Gastrocnemius medialis (tissue), 4 donors: ENCODE data around the gene MBD5. TPM values are rescaled to one million over a fixed set of nuclear protein-coding genes. Genes with fewer than 3 reads are reported as not detected.

Source experiments
- ATAC-seq, 2 donors: fragments of 150-250 bp; one replicate each; pipeline ENCODE4 v1.9.1; 2016
- DNase-seq, 2 donors: peaks; one replicate each; pipeline ENCODE4 v3.0.0-alpha.2; 2019
- H3K27ac ChIP-seq, 4 donors: fragments of 200-600 bp; sonication (generic); 1 replicate in 1 of 4; 2 replicates in 3 of 4; pipeline ENCODE4 v1.5.1; 2016 to 2018; ENCODE audit warnings: mild to moderate bottlenecking in 2 of 4, moderate library complexity in 1 of 4
- H3K27me3 ChIP-seq, 3 donors: fragments of 200-600 bp; sonication (generic) in 2 of 3; 1 replicate in 1 of 3; 2 replicates in 2 of 3; pipeline versions ENCODE4 v1.5.1 to v1.6.0; 2016 to 2019; ENCODE audit warnings: mild to moderate bottlenecking in 1 of 3, moderate library complexity in 1 of 3
- H3K36me3 ChIP-seq, 2 donors: fragments of 200-600 bp; sonication (generic) in 1 of 2; one replicate each; pipeline ENCODE4 v1.5.1; 2017 to 2018
- H3K4me1 ChIP-seq, 2 donors: fragments of 200-600 bp; sonication (generic) in 1 of 2; one replicate each; pipeline ENCODE4 v1.5.1; 2016 to 2017; ENCODE audit warnings: mild to moderate bottlenecking in 2 of 2
- H3K4me3 ChIP-seq, 4 donors: fragments of 200-600 bp; sonication (generic) in 3 of 4; 1 replicate in 1 of 4; 2 replicates in 3 of 4; pipeline ENCODE4 v1.5.1; 2016 to 2019; ENCODE audit warnings: mild to moderate bottlenecking in 2 of 4
- H3K9me3 ChIP-seq, 3 donors: fragments of 200-600 bp; sonication (generic) in 2 of 3; 1 replicate in 1 of 3; 2 replicates in 2 of 3; pipeline ENCODE4 v1.5.1; 2016 to 2019
- CTCF ChIP-seq, 5 experiments: fragments of 450-650 bp in 3 of 5; fragments of 200-600 bp in 2 of 5; sonication (generic) in 2 of 5; IDR thresholded peaks in 4 of 5; conservative IDR thresholded peaks in 1 of 5; 1 replicate in 4 of 5; 2 replicates in 1 of 5; pipeline ENCODE4 v1.5.1; 2016 to 2019; ENCODE audit warnings: antibody characterized with exemption in 5 of 5, mild to moderate bottlenecking in 3 of 5, moderate library complexity in 3 of 5
- POLR2A ChIP-seq, 2 donors: fragments of 450-650 bp; IDR thresholded peaks; one replicate each; pipeline ENCODE4 v1.6.1; 2017; ENCODE audit warnings: antibody characterized with exemption in 2 of 2, mild to moderate bottlenecking in 2 of 2, moderate library complexity in 2 of 2
- in situ Hi-C, 4 donors: fragments of 200-750 bp; cut with MboI; loops; one replicate each; pipeline versions ENCODE4 v1.15.0 to v1.8.0; 2017; ENCODE audit warnings: low sequenced_read_pairs in 4 of 4
- intact Hi-C: fragments of 100-400 bp; cut with DNase I; formaldehyde crosslinking; loops from one replicate; pipeline ENCODE4 v1.15.1; 2023; ENCODE audit warnings: low total_unique reads
- total RNA-seq, 4 donors: library from RNA; depleted of rRNA; stranded (reverse); fragments of >200 nt; gene quantifications; one replicate each; pipeline versions ENCODE4 v1.1.0 to v1.2.3, GENCODE V29; 2016

MBD5 gene
- total RNA-seq, 4 donors from 2014 or later = 15.2 to 27.2 (median 15.5) TPM

GRCh38 chr2:148430101-148430500 lies 409.2 kb downstream of the MBD5 start:
- no peaks in the 10 kb centered on the region for H3K9me3 ChIP-seq
- H3K4me1 ChIP-seq = no peaks in the 10 kb centered on the region
- H3K27ac ChIP-seq = no peak overlapping the region
- DNase-seq = no peak
- H3K4me3 ChIP-seq = no peak overlapping the region
- TF ChIP-seq CTCF (IDR thresholded peaks at IDR 0.05 in 4 of 5, conservative IDR thresholded peaks at IDR 0.05 in 1 of 5) (no peak), POLR2A (IDR thresholded peaks at IDR 0.05) (no peak)
- no peaks in the 10 kb centered on the region for H3K36me3 ChIP-seq
- no peaks in the 10 kb centered on the region for H3K27me3 ChIP-seq
- in situ Hi-C loops = no loop called here
- ATAC-seq = no peak
- intact Hi-C loops = no loop called here

- intact Hi-C loops (no loop called here), in situ Hi-C loops (no loop called here)
- Histone ChIP-seq H3K27ac (no peak overlapping the region), H3K36me3 (no peaks in the 10 kb centered on the region), H3K4me3 (no peak overlapping the region), H3K9me3 (no peaks in the 10 kb centered on the region), H3K4me1 (no peaks in the 10 kb centered on the region), H3K27me3 (no peaks in the 10 kb centered on the region)
- ATAC-seq (no peak), DNase-seq (no peak)
- TF ChIP-seq POLR2A (IDR thresholded peaks at IDR 0.05) (no peak), CTCF (IDR thresholded peaks at IDR 0.05 in 4 of 5, conservative IDR thresholded peaks at IDR 0.05 in 1 of 5) (no peak)
Measured at GRCh38 chr2:148447877-148448276, 427.0 kb downstream of the MBD5 start.

GRCh38 chr2:148450531-148450930 lies 429.6 kb downstream of the MBD5 start:
- ATAC-seq (no peak), DNase-seq (no peak)
- Histone ChIP-seq H3K27ac (no peak overlapping the region), H3K4me1 (no peaks in the 10 kb centered on the region), H3K9me3 (no peaks in the 10 kb centered on the region), H3K27me3 (no peaks in the 10 kb centered on the region), H3K4me3 (no peak overlapping the region), H3K36me3 (no peaks in the 10 kb centered on the region)
- intact Hi-C loops = no loop called here
- TF ChIP-seq CTCF (IDR thresholded peaks at IDR 0.05 in 4 of 5, conservative IDR thresholded peaks at IDR 0.05 in 1 of 5) (no peak), POLR2A (IDR thresholded peaks at IDR 0.05) (no peak)
- in situ Hi-C loops = no loop called here

GRCh38 chr2:148451046-148451445 lies 430.2 kb downstream of the MBD5 start:
- no peak for DNase-seq

More at GRCh38 chr2:148451046-148451445, 430.2 kb downstream of the MBD5 start:
- no peaks in the 10 kb centered on the region for H3K9me3 ChIP-seq
- H3K4me1 ChIP-seq = no peaks in the 10 kb centered on the region
- no peaks in the 10 kb centered on the region for H3K36me3 ChIP-seq
- no peak overlapping the region for H3K4me3 ChIP-seq
- H3K27me3 ChIP-seq = no peaks in the 10 kb centered on the region
- in situ Hi-C loops = no loop called here
- intact Hi-C loops = no loop called here
- no peak for ATAC-seq
- TF ChIP-seq POLR2A (IDR thresholded peaks at IDR 0.05) (no peak), CTCF (IDR thresholded peaks at IDR 0.05 in 4 of 5, conservative IDR thresholded peaks at IDR 0.05 in 1 of 5) (no peak)
- H3K27ac ChIP-seq = no peak overlapping the region
